ENCODE results near the gene PDGFRA.
A peak's percentile ranks its signal among the peaks of the same experiment; 100 is the strongest.
"Not testable (repeated sequence)": the region's sequence is repeated elsewhere in the genome, so short reads cannot be mapped to it uniquely, and the experiment has no call there.

PDGFRA gene

GRCh38 chr4:54320826-54321685, 92.0 kb downstream of the PDGFRA start:
- DNase-seq: no peak

DNA sequence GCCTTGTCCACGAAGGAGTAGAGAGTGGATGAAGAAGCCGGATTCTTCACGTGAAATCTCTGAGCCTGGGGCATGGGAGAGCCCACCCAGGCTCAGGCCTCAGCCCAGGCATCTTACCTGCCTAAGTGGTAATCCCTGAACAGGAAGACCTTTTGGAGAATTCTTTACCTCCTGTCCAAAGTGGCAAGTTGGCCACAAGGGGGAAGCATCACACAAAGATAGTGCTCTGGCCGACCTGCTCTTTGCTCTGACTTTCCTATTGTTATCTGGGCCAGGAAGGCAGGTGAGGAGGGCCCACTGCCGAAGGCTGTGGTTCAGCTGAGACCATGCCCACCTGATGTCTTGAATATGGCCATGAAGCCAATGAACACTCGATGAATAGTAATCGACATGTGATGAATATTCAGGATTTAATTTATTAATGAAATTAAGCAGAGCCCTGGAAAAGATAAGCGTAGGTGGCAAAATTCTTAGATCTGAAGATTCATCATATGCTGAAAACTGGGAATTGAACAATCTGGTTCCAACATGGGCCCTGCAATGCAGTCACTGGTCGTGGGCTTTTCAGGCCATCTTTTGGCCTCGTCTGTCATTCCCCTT, 93.8 kb downstream of the PDGFRA start:
- DNase-seq: peak; percentile 48

DNA sequence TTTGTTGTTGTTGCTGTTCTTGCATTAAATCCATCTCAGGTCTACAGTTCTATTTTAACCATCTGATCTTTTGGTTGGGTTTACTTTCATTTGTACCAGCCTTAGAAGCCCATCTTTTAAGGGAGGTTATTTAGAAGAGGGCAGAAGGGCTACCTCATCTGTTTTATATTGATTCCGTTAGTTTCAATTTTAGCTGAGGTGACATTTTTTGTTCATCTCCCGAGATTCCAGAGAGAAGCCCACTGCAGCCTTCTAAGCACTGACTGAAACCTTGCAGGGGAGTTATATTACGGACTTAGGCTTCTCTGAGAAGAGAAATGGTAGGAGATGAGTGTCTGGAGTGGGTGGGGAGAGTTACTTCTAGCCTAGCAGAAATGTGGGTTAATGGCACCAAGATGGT, 101.8 kb downstream of the PDGFRA start:
- DNase-seq: no peak

GRCh38 chr4:54332542-54332941, 103.4 kb downstream of the PDGFRA start:
- DNase-seq: no peak

DNA sequence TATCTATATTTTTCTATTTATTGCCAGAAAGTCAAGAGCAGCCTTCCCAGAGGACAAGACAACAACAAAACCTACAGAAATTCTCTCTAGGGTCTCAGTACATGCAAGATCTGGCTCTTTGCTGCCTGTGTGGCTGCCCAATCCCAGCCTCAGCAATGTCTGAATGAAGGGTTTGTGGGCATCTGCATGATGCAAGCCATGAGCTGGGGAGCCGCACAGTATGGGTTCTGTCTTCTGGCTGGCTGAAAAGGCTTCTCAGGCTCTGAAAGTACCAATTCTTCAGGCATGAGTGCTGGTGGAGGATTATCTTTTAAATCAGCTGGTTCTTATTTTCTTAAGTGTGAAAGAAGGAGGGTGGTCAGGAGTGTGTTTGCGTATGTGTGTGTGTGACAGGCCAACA, 104.6 kb downstream of the PDGFRA start:
- DNase-seq: no peak

- not testable (repeated sequence) for DNase-seq
Measured at GRCh38 chr4:54334769-54335168, 105.7 kb downstream of the PDGFRA start.

GRCh38 chr4:54337009-54337408, 107.9 kb downstream of the PDGFRA start:
- no peak for DNase-seq

GRCh38 chr4:54342067-54342466, 113.0 kb downstream of the PDGFRA start:
- DNase-seq: not testable (repeated sequence)
